LHCN-M2 (cell line): Measurements from ENCODE around the gene SF3A1. TPM values are rescaled to one million over a fixed set of nuclear protein-coding genes. Genes with fewer than 3 reads are reported as not detected.
"Not testable (repeated sequence)": the region's sequence is repeated elsewhere in the genome, so short reads cannot be mapped to it uniquely, and the experiment has no call there.

Source experiments
- DNase-seq: peaks from one replicate; pipeline ENCODE4 v3.0.0-alpha.2; 2012; ENCODE audit warnings: low read depth
- total RNA-seq: library from RNA; depleted of rRNA; stranded (reverse); fragments of >200 nt; gene quantifications from 2 replicates; pipeline ENCODE4 v1.2.3, GENCODE V29; 2014

SF3A1 gene
- total RNA-seq, 1 experiment from 2014 or later, result 37.6 TPM

DNA sequence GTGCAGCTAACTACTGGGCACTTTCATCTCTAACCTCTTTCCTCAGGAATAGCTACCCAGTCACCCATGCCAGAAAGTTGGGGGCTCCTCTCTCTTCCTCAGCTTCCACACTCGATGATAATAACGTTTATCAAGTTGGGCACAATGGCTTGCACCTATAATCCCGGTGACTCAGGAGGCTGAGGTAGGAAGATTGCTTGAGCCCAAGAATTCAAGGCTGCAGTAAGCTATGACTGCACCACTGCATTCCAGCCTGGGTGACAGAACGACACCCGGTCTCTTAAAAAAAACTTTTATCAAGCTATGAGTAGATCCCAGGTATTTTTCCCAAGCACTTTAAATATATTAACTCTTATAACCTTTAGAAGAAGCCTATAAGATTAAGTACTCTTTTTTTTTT is 2.0 kb downstream of the SF3A1 start:
- DNase-seq, result no peak

- no peak for DNase-seq
These were observed 5.5 kb downstream of the SF3A1 start for GRCh38 chr22:30351226-30351625.

DNA sequence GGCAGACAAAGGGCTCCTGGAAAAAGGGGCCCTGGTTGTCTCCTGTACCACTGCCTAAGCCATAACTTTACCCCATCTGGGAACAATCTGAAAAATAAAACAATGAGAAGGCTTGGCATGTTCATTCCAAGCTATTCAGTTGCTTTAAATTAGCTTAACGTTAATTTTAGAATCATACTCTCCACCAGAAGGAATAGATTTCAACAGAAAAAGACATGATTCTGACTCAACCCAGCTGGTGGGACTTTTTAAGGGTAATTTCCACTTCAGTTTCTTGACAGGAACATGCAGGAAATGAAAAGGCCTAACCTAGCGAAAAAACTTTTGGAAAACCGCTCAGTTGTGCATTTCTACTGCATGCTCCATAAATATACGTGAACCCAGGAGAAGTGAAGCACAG is 7.9 kb downstream of the SF3A1 start:
- no peak for DNase-seq

GRCh38 chr22:30348404-30348803 is 8.3 kb downstream of the SF3A1 start:
- no peak for DNase-seq

- no peak for DNase-seq
These were observed 9.3 kb downstream of the SF3A1 start for GRCh38 chr22:30347255-30347892.

DNA sequence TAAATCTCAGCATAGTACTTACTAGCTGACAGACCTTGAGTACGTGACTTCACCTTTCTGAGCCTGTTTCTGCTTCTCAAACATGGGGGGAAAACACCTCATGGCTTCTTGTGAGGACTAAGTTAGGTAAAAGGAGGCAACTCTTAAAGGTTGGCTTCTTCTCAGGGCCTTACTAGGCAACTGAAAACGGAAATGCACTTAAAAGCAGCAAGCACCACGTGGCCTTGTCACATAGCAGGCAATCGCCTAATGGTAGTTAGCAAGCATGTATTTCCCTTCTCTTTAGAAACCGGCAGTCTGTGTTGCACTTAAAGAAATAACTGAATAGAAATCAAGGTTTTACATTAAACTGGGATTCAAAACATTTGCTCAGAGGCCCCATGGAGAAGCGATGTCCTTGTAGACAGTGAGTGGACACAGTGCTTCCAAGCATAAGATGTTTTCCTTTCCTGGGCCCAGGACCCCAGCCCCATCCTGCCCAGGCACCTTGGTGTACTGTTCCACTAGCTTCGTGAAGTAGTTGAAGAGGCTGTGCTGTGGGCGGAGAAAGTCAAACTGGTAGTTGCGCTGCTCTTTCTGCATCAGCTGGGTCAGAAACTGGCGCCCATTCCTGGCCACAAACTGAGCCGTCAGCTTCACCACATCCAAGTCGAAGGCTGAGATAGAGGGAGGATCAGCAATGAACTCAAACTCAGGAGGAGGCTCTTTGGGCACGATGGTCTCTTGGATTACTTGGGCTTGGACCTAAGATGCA is 12.1 kb downstream of the SF3A1 start:
- DNase-seq, result no peak

DNA sequence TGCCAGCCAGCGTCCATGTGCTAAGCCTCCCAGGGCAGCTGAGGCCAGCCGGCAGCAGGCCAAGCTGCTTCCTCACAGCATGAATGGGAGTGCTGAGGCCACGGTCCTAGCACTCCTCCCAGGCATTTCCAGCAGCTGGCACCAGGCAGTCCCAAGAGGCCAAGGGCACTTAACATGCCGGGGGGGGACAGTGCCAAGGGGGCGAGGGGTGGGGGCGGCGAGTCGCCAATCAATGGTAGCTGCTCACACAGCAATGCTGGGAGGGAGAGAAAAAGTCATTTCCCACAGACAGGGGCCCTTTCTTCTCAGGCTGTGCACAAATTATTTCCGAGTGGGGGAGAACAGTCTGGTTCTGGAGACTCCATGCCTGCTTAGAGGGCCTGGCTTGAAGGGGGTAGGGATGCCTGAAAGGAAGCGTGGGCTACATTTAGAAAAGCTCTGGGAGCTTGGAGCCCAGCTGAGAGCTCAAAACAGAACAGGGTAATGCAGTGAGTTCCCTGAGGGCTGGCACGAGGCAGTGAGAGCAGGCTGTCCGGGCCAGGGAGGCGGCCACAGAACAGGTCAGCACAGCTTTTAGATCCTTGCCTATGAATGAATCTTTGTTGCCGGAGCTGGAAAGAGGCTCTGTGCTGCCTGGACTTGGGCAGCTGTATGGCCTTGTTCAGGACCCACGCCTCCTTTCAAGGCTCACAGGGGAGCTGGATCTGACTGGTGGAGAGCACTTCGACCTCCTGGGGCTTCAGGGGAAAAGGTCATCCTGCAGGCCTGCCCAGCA is 15.6 kb downstream of the SF3A1 start:
- DNase-seq, result peak; percentile 38

- DNase-seq, result no peak
These were observed 17.9 kb downstream of the SF3A1 start for GRCh38 chr22:30338802-30339201.

- DNase-seq, result not testable (repeated sequence)
These were observed 18.4 kb downstream of the SF3A1 start for GRCh38 chr22:30338341-30338740.

DNA sequence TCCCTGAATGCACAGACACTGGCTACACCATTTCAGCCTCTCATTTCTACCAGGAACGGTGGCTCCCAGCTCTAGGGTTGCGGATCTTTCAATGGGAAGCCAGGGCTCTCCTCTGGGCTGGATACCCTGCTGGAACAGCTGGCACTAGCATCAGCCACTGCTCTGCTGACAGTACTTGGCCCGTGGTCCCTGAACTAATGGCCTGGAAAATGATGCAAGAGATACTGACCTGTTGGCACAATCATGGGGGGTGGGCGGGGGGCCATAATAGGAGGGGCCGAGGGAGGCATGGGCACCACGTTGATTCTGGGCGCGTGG is 19.3 kb downstream of the SF3A1 start:
- DNase-seq, result no peak

DNA sequence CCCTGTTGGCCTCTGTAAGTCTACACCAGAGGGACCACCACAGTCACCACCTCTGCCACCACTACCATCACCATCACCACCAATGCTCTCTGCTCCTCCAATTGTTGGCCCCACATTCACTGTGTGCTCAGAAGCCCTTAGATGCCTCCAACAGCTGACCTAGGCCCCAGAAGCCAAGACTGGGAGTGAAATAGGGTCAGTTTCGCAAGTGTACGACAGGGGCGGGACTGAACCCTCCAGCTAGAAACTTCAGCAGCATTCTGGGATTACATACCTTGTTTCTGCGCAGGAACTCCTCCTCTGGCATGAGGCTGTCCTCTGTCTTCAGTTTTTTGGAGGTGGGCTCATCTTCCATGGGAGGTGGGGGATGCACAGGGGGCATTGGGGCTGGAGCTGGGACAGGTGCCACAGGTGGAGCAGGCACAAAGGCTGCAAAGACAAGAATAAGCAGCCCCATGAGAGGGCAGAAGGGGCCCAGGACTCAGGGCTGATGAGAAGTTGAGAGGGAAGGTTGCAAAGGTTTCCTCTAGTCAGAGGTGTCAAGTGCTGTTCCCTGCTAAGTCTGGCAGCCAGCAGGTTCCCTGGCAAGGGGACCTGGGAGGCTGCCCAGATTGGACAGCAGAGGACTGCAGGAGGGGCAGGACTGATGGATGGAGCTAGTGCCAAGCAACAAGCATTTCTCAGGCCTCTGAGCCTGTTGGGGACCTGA is 19.8 kb downstream of the SF3A1 start:
- no peak for DNase-seq

GRCh38 chr22:30335236-30335635 is 21.5 kb downstream of the SF3A1 start:
- no peak for DNase-seq

DNA sequence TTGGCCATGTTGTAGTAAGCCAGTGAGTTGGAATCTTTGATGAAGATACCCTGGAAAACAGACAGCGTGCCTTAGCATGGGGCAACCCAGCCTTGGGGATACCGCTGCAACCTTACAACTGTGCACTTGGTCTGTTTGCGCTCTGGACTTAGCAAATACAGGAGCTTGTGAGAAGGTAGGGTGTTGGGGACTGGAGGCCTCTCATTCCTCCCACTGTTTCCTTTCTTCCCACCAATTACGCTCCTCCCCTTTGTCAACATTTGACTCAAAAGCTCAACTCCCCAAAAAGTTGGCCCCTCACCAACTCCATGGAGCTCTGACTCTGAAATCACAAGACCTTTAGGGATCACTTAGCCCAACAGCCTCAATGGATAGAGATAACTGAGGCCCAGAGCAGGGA is 22.0 kb downstream of the SF3A1 start:
- DNase-seq, result no peak

- no peak for DNase-seq
These were observed 23.0 kb downstream of the SF3A1 start for GRCh38 chr22:30333707-30334087.

- no peak for DNase-seq
These were observed 23.5 kb downstream of the SF3A1 start for GRCh38 chr22:30332994-30333706.

DNA sequence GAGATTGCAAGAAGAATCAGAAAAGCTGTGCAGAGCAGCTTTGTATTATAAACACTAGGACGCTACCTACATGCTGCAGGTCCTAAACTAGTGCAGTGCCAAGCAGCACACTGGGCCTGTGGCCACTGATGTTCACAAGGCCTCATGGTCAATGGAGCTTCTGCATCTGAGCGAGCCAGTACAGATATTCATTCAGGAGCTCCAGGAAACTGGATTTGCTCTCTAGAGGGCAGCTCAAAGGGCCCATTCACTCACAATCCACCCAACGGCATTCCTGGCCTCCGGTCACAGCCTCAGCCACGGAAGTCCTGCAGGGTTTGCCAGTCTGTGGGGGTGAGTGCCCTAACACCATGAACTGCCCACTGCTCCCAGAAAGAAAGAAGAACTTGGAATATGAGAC is 24.1 kb downstream of the SF3A1 start:
- DNase-seq, result no peak

DNA sequence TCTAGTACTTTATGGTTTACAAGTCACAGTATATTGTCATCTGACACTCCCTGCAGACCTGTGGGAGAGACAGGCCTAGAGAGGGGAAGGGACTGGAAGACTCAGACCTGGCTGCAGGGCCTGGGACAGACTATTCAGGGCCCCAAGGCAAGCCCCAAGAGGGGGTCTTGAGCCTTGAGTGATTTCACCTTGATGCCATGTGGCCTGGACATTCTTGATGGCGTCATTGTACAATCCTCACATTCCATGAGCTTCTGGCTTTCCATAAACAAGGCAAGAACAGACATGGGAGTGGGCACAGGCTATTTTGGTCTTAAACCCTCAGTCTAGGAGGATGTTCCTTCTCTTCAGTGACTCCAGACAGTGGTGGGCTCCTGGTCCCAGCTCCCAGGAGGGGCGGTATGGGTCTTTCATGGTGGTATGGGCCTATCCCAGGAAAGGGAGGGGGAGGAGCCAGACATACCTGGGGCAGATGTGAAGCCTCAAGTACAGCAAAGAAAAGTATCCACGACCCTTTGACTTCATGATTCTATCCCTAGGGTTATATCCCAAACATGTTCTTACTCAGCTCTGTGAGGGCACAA is 28.1 kb downstream of the SF3A1 start:
- no peak for DNase-seq

GRCh38 chr22:30327864-30328345 is 28.8 kb downstream of the SF3A1 start:
- no peak for DNase-seq

- DNase-seq, result peak; percentile 80
These were observed 29.9 kb downstream of the SF3A1 start, which contains the start of gene TBC1D10A for GRCh38 chr22:30326706-30327362. TBC1D10A (minus strand) TSS chr22:30326941; CDS start chr22:30326881, 60 bp downstream.

DNA sequence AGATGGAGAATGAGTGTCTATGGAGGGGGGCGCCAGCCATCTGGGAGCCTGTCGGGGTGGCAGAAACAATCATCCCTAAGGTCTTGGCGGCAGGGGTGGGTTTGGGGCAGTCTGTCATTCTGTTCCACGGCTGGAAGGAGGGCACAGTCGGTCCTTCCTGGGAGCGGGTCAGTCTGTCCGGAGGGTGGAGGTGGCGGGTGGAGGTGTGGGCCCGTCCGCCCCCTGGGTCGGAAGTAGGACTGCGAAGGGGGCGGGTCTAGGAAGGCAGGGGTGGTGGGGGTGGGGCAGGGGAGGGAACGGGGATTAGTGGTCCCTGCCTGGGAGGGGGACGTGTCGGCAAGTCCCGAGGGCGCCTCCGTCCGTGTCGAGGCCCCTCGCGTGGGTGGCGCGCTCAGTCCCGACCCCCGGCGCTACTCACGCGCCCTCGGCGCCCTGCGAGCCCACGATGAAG is 30.4 kb downstream of the SF3A1 start:
- DNase-seq, result no peak
